NT2/D1 (cell line): ENCODE measurements around the gene LRRC4C.

Source experiments
- SUZ12 ChIP-seq: IDR thresholded peaks from 2 replicates; pipeline ENCODE4 v1.6.1; 2011; ENCODE audit not compliant: insufficient read length, insufficient read depth; ENCODE audit errors: extremely low read depth
- YY1 ChIP-seq: IDR thresholded peaks from 2 replicates; pipeline ENCODE4 v1.6.1; 2011; ENCODE audit not compliant: insufficient read length, insufficient read depth
- ZNF274 ChIP-seq: IDR thresholded peaks from 2 replicates; pipeline ENCODE4 v1.6.1; 2011; ENCODE audit warnings: mild to moderate bottlenecking, low read depth, low read length

DNA sequence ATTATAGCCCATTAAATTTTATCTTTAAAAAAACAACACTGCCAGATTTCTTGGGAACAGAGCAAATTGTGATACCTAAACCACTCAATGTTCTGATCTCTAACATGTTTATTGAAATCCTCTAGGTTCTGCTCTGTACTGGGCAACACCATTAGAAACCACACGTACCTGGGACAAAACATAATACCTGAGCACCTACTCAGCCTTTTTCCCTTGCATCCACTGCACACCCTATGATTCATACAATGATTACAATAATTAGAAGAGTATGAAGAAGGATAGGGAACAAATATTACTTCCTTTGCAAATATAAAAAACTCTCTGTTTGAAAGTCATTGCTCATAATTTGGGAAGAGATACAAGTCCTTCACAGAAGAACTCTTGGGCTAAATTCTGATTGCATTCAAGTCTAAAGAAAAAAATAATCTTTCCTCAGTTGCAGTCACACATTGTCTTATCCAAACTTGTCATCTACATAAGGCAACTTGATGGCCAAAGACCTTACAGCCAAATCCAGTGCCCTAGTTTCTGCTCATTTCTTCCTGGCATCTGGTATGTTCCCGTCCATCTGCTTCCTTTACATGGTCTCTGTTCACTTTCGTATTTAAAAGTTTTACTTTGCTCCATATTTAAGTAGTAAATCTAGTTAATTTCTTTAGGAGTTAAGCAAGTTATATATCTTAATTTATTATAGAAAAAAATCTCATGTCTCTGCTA is 407.4 kb downstream of the LRRC4C start:
- TF ChIP-seq ZNF274 (no peak), YY1 (no peak), SUZ12 (no peak)
